HG03520 (cell line): Measurements from ENCODE around the gene SBNO2.
"Not testable (repeated sequence)": the region's sequence is repeated elsewhere in the genome, so short reads cannot be mapped to it uniquely, and the experiment has no call there.

Source experiments
- ATAC-seq: cut with Tn5 transposase; IDR thresholded peaks from one replicate; pipeline ENCODE4 v1.9.1; 2021; ENCODE audit warnings: mild to moderate bottlenecking, moderate library complexity; ENCODE audit not compliant: unreplicated experiment

Gene SBNO2

DNA sequence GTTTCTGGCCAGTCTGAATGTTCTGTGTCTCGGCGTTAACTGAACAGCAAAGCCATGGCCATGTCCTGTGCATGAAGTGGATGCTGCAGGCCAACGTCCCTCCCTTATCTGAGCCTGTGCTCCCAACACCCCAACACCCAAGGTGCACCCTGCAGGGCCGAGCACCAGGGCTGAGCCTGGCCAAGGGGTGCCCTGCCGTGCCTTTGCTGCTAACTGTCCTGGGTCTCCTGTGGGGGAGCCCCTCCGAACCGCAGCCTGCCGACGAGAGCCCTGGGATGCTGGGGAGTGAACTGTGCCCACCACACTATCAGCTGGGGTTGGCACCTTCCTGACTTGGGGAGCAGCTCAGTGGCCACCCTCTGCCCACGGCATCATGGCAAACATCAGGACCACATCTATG lies 52.7 kb downstream of the SBNO2 start:
- no peak for ATAC-seq

DNA sequence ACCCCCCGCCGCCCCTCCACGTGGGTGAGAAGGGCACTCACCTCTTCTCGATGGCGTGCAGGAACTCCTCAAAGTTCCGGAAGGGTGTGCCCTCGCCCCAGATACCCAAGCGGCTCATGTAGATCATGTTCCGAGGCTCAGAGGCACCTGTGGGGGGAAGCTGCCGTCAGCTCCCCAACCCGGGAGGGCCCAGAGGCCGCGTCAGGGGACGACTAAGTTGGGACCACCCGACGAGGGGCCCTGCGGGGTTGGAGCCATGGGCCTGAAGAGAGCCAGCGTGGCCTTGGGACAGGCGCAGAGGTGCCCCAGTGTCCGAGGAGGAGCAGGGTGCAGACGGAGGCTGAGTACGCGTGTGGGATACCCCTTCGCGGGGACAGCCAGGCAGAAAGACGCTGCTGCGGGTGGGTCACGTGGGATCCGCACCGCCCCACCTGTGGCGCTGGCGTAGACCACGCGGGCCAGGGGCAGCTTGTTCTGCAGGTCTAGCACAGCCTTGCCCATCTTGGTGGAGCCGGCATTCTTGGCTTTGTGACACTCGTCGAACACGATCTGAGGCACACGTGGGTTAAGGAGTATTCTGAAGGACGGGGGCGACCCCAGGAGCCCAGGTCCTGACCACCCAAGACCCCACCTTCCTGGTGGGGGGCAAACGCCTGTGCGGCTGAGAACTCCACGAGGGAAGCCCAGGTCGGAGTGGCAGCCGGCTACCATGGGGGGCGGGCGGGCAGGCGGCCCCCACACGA lies 54.4 kb downstream of the SBNO2 start:
- no peak for ATAC-seq

DNA sequence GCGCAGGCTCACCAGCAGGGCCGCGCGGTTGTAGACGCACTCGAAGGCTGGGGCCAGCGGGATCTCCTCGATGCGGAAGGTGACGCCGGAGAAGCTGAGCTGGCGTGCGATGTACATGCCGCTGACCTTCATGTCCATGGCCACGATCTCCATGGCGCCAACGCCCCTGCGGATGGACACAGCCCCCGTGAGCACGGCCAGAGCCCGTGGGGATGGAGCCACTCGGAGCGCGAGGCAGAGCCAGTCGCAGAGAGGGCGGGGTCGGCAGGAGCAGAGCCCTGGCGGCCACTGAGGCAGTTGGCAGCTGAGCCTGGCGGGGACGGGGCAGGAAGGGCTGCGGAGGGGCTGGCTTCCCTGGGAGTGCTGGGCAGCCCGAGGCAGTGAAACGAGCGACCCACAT lies 55.1 kb downstream of the SBNO2 start:
- ATAC-seq: no peak

DNA sequence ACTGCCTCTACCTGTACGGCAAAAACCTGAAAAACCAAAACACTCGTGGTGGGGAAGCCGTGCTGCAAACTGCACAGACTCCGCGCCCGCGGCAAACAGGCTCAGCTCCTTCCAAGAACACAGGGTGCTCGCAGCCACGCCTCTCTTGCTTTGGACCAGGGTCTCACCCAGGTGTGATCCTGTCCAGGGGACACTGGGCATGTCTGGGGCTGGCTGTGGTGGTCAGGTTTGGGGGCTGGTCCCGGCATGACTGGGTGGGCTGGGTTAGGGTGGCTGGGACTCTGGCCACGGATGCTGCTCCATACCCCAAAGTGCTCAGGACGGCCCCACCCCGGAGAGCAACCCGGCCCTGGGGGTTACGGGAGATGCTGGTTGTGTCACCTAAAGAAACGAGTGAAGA lies 56.4 kb downstream of the SBNO2 start:
- ATAC-seq: no peak

DNA sequence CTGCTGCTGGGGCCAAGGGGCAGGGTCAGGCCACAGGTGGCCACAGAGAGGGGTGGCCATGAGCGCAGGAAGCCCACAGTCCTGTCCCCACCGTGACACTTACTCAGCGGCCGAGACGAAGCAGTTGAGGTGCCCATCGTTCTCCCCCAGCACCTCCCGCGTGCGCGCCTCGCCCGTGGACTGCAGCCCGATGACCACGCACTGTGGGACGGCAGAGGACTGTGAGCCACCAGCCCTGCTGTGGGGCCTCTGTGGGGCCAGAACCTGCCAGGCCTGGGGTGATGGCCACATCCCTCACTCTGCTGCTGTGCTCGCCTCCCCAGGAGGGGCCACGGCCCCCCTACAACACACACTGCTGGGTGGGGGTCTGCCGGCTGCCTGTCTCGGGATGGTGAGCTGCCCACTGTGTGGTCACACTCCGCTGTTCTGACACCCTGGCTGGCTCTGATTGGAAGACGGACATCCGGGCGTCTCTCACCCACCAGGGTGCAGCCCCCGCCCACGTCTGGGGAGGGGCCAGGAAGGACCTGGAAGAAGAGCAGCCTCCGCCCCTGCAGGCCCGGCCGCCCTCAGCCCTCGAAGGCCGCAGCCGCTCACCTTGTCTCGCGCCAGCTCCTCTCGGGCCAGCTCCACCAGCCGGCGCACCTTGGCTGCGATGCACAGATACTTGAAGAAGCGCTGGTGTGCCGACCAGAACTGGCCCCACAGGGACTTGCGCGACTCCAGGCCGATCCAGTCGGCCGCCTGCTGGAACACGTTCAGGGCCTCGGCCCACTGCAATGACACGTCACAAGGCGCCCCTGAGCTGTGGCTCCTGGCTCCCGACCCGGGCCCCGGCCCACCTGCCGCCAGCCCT lies 57.1 kb downstream of the SBNO2 start:
- ATAC-seq: no peak

DNA sequence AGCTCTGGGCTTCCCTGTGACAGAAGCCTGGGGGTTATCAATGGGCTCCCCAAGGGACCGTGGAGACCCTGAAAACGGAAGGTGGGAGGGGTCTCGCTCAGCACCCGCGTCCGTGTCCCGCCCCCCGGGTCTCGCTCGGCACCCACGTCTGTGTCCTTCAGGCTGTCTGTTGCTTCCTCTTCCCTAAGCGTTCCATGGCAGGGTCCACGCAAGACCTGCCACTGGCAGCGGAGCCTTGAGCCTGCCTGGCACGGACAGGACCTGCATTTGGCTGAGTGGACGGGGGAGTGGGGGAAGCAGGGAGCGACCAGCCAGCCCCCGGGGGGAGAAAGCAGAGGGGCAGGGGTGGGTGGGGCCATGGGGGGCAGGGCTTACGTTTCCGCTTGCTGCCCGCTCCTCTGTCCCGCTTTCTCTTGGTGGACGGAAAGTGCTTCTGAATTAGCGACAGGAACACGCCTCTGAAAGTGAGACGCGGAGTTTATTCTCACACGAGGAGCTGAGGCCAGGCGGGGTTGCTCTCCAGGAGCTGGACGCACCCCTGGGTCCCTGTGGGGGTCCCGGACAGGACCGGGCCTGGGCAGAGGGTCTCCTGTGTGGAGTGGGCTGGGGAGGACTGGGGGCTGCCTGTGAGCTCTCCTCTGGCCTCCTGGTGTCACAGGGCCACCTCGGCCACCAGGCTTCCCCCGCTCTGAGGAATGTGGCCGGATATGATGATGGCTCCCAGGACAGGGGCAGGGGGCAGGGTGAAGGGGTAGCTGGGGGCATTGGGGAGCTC lies 58.2 kb downstream of the SBNO2 start:
- no peak for ATAC-seq

DNA sequence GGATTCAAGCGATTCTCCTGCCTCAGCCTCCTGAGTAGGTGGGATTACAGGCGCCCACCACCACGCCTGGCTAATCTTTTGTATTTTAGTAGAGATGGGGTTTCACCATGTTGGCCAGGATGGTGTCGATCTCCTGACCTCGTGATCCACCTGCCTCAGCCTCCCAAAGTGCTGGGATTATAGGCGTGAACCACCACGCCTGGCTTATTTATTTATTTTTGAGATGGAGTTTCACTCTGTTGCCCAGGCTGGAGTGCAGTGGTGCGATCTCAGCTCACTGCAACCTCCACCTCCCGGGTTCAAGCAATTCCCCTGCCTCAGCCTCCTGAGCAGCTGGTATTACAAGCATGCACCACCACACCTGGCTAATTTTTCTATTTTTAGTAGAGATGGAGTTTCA lies 59.3 kb downstream of the SBNO2 start:
- not testable (repeated sequence) for ATAC-seq

DNA sequence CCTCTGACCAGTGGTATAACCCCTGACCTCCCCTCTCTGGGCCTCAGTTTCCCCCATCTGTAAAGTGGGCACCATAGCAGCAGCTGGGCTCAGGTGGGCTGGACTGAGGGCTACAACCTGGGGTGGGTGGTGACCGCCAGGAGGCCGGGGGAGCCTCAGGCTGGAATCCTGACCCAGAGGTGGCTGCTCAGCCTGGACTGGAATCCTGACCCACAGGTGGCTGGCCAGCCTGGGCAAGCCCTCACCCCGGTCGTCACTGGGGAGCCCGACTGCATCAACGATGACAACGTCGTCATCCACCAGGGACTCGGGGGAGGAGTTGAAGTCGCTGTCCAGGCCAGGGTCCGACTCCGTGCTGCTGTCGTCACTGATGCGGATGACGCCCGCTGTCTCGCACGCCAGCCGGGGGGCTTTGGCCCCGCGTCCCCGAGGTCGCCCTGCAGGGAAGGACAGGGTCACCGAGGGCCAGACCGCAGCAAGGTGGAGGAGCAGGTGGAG lies 60.0 kb downstream of the SBNO2 start:
- ATAC-seq: no peak

DNA sequence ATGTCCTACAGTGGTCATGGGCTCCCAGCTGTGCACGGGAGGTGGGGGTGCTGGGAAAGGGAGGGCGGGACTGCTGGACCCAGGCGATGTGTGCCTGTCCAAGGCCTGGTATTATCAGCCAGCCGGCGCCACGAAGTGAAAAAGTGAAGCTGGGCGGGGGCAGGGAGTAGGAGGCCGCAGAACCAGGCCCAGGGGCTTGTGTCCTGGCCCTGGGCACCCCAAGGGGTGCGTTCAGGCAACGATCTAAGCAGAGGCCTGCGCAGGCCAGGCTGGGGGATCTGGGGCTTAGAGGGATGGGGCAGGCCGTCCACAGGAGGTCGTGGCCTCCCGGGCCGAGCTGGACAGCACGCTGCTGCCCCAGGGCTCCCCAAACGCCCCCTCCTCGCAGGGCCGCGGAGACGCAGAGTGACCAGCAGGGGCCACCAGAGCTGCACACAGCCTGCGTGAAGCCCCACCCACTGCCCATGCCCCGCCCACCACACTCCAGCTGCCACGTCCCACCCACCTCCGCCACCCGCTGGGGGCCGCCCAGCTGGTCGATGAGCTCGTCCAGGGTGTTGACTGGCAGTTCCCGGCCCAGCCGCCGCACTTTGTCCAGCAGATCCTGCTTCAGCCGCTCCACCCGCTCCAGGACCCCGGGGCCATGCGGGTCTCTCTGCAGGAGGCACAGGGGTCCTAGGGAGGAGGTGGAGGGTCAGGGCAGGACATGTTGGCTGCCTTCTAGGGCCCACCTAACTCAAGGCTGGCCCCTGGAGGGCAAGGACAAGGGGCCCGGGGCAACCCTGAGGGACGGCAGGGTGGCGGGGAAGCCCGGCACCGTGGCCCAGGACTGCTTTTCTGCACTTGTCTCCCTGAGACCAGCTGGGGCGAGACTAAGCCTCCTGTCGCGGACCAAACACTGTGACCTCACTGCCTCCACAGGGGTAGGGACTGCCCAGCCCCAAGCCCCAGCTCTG lies 60.8 kb downstream of the SBNO2 start:
- no peak for ATAC-seq

DNA sequence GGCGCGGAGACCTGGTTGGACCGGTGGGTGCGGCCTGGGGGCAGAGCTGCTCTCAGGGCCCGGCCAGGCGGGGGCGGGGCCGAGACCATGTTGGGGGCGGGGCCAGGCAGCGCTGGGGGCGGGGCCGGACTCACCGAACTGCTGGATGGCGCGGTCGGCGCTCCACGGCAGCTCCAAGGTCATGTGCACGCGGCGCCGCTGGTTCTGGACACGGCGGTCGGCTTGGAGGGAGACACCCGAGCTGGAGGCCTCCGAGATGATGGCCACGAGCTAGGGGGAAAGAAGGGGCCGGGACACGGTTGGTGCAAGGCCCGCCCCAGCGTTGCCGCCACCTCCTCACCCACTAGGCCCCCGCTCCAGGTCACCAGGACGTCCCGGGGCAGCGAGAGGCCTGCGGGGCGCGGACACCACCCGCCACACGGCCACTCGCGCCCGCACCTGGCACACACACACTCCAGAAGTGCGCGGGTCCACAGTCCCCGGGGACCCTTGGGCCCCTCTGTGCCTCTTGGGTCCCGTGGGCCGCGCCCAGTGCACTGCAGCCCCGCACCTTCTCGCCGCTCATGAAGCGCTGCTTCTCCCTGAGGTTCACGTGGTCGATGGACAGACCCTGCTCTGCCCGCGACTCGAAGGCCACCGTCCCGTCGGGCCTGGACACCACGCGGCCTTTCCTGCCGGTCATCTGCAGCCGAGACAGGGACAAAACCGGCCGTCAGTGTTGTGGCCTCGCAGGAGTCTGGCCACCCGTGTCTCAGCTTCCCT lies 61.6 kb downstream of the SBNO2 start:
- ATAC-seq: no peak

DNA sequence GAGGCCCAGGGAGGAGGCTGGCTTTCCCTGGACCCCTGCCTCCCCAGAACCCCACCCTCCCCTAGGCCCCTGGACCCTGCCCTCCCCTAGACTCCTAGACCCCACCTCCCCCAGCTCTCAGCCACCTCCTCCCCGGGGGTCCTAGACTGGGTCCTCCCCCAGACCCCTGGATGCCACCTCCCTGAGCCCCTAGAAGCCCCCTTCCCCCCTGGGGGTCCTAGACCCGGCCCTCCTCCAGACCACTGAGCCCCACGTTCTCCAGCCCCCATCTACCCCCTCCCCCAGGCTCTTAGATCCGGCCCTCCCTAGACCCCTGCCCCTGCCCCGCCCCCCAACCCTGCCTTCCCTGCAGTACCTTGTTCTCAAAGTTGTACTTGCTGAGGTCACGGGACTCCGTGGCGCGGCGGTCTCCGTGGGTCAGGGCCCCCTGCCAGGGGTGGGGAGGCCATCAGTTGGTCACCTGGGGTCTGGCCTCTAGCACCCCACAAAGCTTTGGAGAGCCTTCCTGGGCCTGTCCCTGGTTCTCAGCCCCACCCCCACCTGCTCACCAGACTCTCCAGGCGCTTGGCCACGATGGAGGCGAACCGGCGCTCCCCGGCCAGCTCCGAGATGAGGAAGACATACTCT lies 62.3 kb downstream of the SBNO2 start:
- ATAC-seq: no peak

DNA sequence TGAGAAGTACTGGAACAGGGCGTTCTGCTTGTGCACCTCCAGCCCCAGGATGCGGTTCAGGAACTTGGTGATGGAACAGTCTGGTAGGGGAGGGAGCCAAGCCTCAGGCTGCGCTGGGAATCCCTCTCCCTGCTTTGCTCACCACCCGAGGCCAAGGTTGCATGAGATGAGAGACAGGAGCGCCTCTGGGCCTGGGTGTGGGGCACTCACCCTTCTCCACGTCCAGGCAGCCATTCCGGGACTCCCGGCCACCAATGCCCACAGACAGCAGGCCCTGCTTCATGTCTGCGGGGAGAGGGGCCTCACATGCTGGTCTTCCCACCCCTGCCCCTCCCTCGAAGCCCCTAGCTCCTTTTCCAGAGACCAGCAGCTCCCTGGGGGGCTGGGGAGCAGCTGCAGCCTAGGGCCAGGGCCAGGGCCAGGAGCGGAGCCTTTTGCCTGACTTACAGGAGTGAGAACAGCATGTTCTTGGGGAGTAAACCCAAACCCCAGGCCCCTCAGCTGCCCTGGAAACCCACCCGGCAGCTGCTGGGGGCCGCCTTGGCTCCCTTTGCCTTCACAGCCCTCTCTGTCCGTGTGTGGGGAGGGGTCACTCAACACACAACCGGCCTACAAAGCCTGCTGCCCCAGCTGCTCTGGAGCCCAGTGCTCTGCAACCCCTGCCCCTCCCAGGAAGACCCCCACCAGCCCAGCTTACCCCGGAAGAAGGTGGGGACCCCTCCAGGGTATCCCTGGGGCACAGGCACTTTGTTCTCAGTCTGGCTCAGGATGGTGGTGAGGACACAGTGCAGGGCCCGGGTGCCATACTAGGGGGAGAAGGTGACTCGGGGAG lies 63.0 kb downstream of the SBNO2 start:
- ATAC-seq: no peak

DNA sequence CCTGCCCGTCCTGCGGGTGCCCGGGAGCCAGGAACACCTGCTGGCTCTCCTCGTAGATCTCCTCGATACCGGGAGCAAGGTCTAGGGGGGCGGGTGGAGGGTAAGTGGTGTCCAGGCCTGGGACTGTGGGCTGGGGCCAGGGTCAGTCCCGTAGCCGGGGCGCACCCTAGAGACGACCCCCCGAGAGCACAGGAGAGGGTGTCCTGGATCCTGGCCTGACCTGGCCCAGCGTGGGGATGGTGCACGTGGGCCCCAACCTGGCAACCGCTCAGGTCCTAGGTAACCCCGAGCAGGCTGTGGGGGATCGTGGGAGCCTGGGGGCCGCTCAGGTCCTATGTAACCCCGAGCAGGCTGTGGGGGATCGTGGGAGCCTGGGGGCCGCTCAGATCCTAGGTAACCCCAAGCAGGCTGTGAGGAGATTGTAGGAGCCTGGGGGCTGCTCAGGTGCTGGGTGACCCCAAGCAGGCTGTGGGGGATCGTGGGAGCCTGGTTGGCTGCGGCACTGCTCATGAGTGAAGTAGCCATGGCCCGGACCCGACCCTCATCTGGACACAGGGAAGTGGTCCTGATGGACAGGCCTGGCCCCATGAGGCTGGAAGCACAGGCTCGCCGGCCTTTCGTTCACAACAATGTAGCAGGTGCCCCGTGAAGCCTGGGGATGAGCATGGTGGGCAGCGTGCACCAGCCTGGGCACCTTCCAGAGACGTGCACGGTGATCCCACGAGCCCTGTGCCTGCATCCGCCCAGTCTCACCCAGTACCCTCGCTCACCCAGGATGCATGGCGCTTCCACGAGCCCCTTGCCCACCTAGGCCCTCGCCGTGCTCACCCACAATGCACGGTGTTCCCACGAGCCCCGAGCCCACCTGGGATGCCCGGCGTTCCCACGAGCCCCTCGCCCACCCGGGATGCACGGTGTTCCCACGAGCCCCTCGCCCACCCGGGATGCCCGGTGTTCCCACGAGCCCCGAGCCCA lies 64.1 kb downstream of the SBNO2 start:
- ATAC-seq: no peak

DNA sequence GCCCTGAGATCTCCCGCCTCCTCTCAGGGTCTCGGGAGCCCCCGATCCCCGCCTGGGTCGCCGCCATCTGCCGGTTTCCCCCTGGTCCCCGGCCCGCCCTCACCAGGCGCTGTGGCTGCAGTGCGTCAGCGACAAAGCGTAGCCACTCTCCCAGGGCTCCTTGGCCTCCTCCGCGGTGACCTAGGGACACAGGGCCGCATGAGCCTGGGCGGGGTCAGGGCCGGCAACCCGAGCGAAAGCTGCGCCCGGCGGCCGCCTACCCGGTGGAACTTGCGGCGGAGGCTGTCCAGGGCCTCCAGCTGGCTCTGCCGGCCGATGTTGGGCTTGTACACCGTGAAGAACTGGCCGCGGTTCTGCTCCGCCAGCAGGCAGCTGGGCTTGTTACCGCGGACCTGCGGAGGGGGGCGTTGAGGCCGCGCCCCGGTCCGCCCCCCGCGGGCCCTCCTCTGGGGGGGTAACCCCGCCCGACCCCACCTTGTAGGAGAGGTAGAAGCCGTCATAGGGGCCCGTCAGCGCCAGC lies 65.0 kb downstream of the SBNO2 start:
- no peak for ATAC-seq

DNA sequence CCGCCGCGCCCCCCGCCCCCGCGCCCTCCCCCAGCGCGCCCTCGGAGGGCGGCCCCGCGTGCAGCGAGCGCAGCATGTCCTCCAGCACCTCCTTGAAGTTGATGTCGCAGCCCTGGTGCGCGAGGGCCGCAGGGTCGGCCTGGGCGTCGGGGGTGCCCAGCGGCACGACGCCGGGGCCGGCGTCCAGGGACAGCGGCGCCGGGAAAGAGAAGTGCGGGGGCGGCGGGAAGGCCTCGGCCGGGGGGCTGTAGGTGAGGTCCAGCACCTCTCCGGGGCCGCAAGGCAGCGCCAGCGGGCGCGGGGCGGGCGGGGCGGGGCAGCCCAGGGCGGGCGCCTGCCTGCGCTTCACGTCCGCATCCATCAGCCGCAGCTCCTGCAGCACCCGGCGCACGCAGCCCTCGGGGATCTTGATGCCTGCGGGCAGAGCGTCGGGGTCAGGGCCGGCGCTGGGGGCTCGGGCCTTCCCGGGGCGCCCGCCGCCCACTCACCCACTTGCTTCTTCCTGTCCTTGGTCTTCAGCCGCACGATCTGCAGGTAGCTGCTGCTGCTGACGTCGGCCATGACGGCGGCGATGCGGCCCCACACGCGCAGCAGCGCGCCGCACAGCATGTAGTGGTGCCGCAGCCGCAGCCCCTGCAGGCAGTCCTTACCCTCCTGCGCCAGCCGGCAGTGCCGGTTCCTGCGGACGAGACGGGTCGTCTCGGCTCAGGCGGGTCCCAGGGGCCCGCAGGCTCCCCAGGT lies 65.6 kb downstream of the SBNO2 start:
- ATAC-seq: no peak

DNA sequence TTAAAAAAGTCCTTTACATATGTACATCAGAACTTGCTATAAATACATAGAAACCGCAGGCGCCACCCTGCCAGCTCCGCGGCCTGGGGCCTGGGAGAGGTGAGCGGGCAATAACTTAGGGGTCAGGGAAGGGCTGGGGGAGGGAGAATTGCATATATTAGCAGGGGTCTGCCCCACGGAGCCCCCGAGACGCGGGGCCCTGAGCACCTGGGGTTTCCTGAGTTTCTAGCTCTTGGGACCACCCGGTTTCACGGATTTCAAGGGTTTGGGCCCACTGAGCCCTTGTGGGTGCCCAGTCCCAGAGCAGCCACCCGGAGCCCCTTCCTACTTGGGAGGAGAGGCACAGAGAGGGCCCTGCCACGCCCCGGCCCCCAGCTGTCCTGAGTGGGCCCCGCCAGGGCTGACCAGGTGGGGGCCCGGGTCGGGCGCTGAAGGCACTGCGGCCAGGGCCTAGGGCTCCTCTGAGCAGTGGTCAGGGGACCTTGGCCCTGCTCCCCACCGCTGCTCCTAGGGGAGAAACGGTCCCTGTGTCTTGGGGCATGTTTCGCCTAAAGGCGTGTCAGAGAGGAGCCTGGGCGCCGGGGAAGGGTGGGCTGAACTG lies 66.3 kb downstream of the SBNO2 start:
- no peak for ATAC-seq
